ENCODE results near the gene INA. TPM values are rescaled to one million over a fixed set of nuclear protein-coding genes. Genes with fewer than 3 reads are reported as not detected.
"Not testable (repeated sequence)": the region's sequence is repeated elsewhere in the genome, so short reads cannot be mapped to it uniquely, and the experiment has no call there.

Gene INA
- polyA plus RNA-seq, 4 donors, result 0.54 to 4.1 (median 1.2) TPM; not detected in 1

GRCh38 chr10:103258928-103259327, 18.0 kb upstream of the INA start:
- H3K9me3 ChIP-seq (ENCODE audit: control insufficient read depth in 2 of 2, insufficient read depth in 1 of 2, low read depth in 1 of 2, low read length in 1 of 2); H3K27ac ChIP-seq (ENCODE audit: low read depth in 1 of 3, low read length in 2 of 3); H3K27me3 ChIP-seq (ENCODE audit: control insufficient read depth in 3 of 3, insufficient read depth in 3 of 3, low read length in 3 of 3); DNase-seq; H3K4me3 ChIP-seq (ENCODE audit: low read depth in 1 of 3, low read length in 3 of 3); H3K4me1 ChIP-seq (ENCODE audit: control insufficient read depth in 3 of 3, insufficient read depth in 2 of 3, low read depth in 1 of 3, low read length in 2 of 3); H3K36me3 ChIP-seq (ENCODE audit: control insufficient read depth in 3 of 3, insufficient read depth in 2 of 3, low read depth in 1 of 3, low read length in 3 of 3); FAIRE-seq: not testable (repeated sequence)
- 88 to 93% (median 91%) methylated on average over 4 of the region's 4 CpGs for WGBS, 3 donors

- FAIRE-seq (no peak), DNase-seq (no peak)
- H3K4me1 ChIP-seq (ENCODE audit: control insufficient read depth in 3 of 3, insufficient read depth in 2 of 3, low read depth in 1 of 3, low read length in 2 of 3), result no peaks in the 10 kb centered on the region
- H3K27me3 ChIP-seq (ENCODE audit: control insufficient read depth in 3 of 3, insufficient read depth in 3 of 3, low read length in 3 of 3), result peaks cover 0 to 2% (median 0%) of the 10 kb centered on the region in 3 donors
- 89 to 90% (median 89%) methylated on average over 5 of the region's 5 CpGs for WGBS, 3 donors
- H3K27ac ChIP-seq (ENCODE audit: low read depth in 1 of 3, low read length in 2 of 3), result no peak overlapping the region
- no peaks in the 10 kb centered on the region for H3K36me3 ChIP-seq (ENCODE audit: control insufficient read depth in 3 of 3, insufficient read depth in 2 of 3, low read depth in 1 of 3, low read length in 3 of 3)
- H3K9me3 ChIP-seq (ENCODE audit: control insufficient read depth in 2 of 2, insufficient read depth in 1 of 2, low read depth in 1 of 2, low read length in 1 of 2), result peaks cover 0 to 9% of the 10 kb centered on the region in 2 donors
- H3K4me3 ChIP-seq (ENCODE audit: low read depth in 1 of 3, low read length in 3 of 3), result no peak overlapping the region
These were observed 16.9 kb upstream of the INA start for GRCh38 chr10:103259989-103260388.

GRCh38 chr10:103262229-103262628, 14.7 kb upstream of the INA start:
- FAIRE-seq, result no peak
- Histone ChIP-seq H3K9me3 (ENCODE audit: control insufficient read depth in 2 of 2, insufficient read depth in 1 of 2, low read depth in 1 of 2, low read length in 1 of 2) (peaks cover 0 to 9% of the 10 kb centered on the region in 2 donors), H3K27ac (ENCODE audit: low read depth in 1 of 3, low read length in 2 of 3) (no peak overlapping the region), H3K4me3 (ENCODE audit: low read depth in 1 of 3, low read length in 3 of 3) (no peak overlapping the region), H3K27me3 (ENCODE audit: control insufficient read depth in 3 of 3, insufficient read depth in 3 of 3, low read length in 3 of 3) (peaks cover 0 to 6% (median 0%) of the 10 kb centered on the region in 3 donors), H3K36me3 (ENCODE audit: control insufficient read depth in 3 of 3, insufficient read depth in 2 of 3, low read depth in 1 of 3, low read length in 3 of 3) (no peaks in the 10 kb centered on the region), H3K4me1 (ENCODE audit: control insufficient read depth in 3 of 3, insufficient read depth in 2 of 3, low read depth in 1 of 3, low read length in 2 of 3) (no peaks in the 10 kb centered on the region)
- WGBS, 3 donors, result 70 to 79% (median 76%) methylated on average over 3 of the region's 3 CpGs
- DNase-seq, result no peak

GRCh38 chr10:103265717-103266329, 11.1 kb upstream of the INA start:
- no peaks in the 10 kb centered on the region for H3K4me1 ChIP-seq (ENCODE audit: control insufficient read depth in 3 of 3, insufficient read depth in 2 of 3, low read depth in 1 of 3, low read length in 2 of 3)
- WGBS, 3 donors, result 31 to 35% (median 32%) methylated on average over 11 of the region's 11 CpGs
- FAIRE-seq, result no peak

GRCh38 chr10:103273041-103273441, 3.9 kb upstream of the INA start:
- no peak overlapping the region for H3K4me3 ChIP-seq (ENCODE audit: low read depth in 1 of 3, low read length in 3 of 3)
- peaks cover 16 to 30% (median 20%) of the 10 kb centered on the region in 3 donors for H3K27me3 ChIP-seq (ENCODE audit: control insufficient read depth in 3 of 3, insufficient read depth in 3 of 3, low read length in 3 of 3)
- 54 to 66% (median 60%) methylated on average over 4 of the region's 4 CpGs for WGBS, 3 donors
- DNase-seq, result no peak
- H3K27ac ChIP-seq (ENCODE audit: low read depth in 1 of 3, low read length in 2 of 3), result no peak overlapping the region
- peaks cover 0 to 3% of the 10 kb centered on the region in 2 donors for H3K9me3 ChIP-seq (ENCODE audit: control insufficient read depth in 2 of 2, insufficient read depth in 1 of 2, low read depth in 1 of 2, low read length in 1 of 2)
- peaks cover 0 to 4% (median 0%) of the 10 kb centered on the region in 3 donors for H3K4me1 ChIP-seq (ENCODE audit: control insufficient read depth in 3 of 3, insufficient read depth in 2 of 3, low read depth in 1 of 3, low read length in 2 of 3)
- FAIRE-seq, result no peak
- H3K36me3 ChIP-seq (ENCODE audit: control insufficient read depth in 3 of 3, insufficient read depth in 2 of 3, low read depth in 1 of 3, low read length in 3 of 3), result no peaks in the 10 kb centered on the region

More at GRCh38 chr10:103265717-103266329, 11.1 kb upstream of the INA start:
- peaks cover 0 to 6% (median 0%) of the 10 kb centered on the region in 3 donors for H3K27me3 ChIP-seq (ENCODE audit: control insufficient read depth in 3 of 3, insufficient read depth in 3 of 3, low read length in 3 of 3)
- H3K4me3 ChIP-seq (ENCODE audit: low read depth in 1 of 3, low read length in 3 of 3), result no peak overlapping the region
- H3K27ac ChIP-seq (ENCODE audit: low read depth in 1 of 3, low read length in 2 of 3), result no peak overlapping the region
- no peaks in the 10 kb centered on the region for H3K9me3 ChIP-seq (ENCODE audit: control insufficient read depth in 2 of 2, insufficient read depth in 1 of 2, low read depth in 1 of 2, low read length in 1 of 2)
- DNase-seq, result peak; percentile 47 to 83
- H3K36me3 ChIP-seq (ENCODE audit: control insufficient read depth in 3 of 3, insufficient read depth in 2 of 3, low read depth in 1 of 3, low read length in 3 of 3), result no peaks in the 10 kb centered on the region

- WGBS, 3 donors, result 13 to 22% (median 16%) methylated on average over 18 to 21 of the region's 21 CpGs
- H3K4me1 ChIP-seq (ENCODE audit: control insufficient read depth in 3 of 3, insufficient read depth in 2 of 3, low read depth in 1 of 3, low read length in 2 of 3), result peaks cover 0 to 4% (median 0%) of the 10 kb centered on the region in 3 donors
- DNase-seq (no peak), FAIRE-seq (no peak)
- peak overlapping the region in 1 of 3 donors; percentile 15 for H3K4me3 ChIP-seq (ENCODE audit: low read depth in 1 of 3, low read length in 3 of 3)
- H3K27ac ChIP-seq (ENCODE audit: low read depth in 1 of 3, low read length in 2 of 3), result no peak overlapping the region
- peaks cover 0 to 10% of the 10 kb centered on the region in 2 donors for H3K9me3 ChIP-seq (ENCODE audit: control insufficient read depth in 2 of 2, insufficient read depth in 1 of 2, low read depth in 1 of 2, low read length in 1 of 2)
- no peaks in the 10 kb centered on the region for H3K36me3 ChIP-seq (ENCODE audit: control insufficient read depth in 3 of 3, insufficient read depth in 2 of 3, low read depth in 1 of 3, low read length in 3 of 3)
- peaks cover 21 to 54% (median 26%) of the 10 kb centered on the region in 3 donors for H3K27me3 ChIP-seq (ENCODE audit: control insufficient read depth in 3 of 3, insufficient read depth in 3 of 3, low read length in 3 of 3)
These were observed 565 bp upstream of the INA start for GRCh38 chr10:103276251-103276895.

- Histone ChIP-seq H3K27me3 (ENCODE audit: control insufficient read depth in 3 of 3, insufficient read depth in 3 of 3, low read length in 3 of 3) (peaks cover 21 to 60% (median 28%) of the 10 kb centered on the region in 3 donors), H3K4me1 (ENCODE audit: control insufficient read depth in 3 of 3, insufficient read depth in 2 of 3, low read depth in 1 of 3, low read length in 2 of 3) (peaks cover 0 to 4% (median 0%) of the 10 kb centered on the region in 3 donors), H3K9me3 (ENCODE audit: control insufficient read depth in 2 of 2, insufficient read depth in 1 of 2, low read depth in 1 of 2, low read length in 1 of 2) (peaks cover 0 to 10% of the 10 kb centered on the region in 2 donors), H3K27ac (ENCODE audit: low read depth in 1 of 3, low read length in 2 of 3) (no peak overlapping the region), H3K36me3 (ENCODE audit: control insufficient read depth in 3 of 3, insufficient read depth in 2 of 3, low read depth in 1 of 3, low read length in 3 of 3) (no peaks in the 10 kb centered on the region), H3K4me3 (ENCODE audit: low read depth in 1 of 3, low read length in 3 of 3) (peak overlapping the region in 2 of 3 donors; percentile 9 to 17)
- FAIRE-seq (no peak), DNase-seq (no peak)
- 10 to 16% (median 12%) methylated on average over 71 to 76 of the region's 76 CpGs for WGBS, 3 donors
These were observed 987 bp downstream of the INA start for GRCh38 chr10:103277713-103278536.

- DNase-seq (peak in 1 of 2 donors; percentile 6), FAIRE-seq (no peak)
- Histone ChIP-seq H3K36me3 (ENCODE audit: control insufficient read depth in 3 of 3, insufficient read depth in 2 of 3, low read depth in 1 of 3, low read length in 3 of 3) (no peaks in the 10 kb centered on the region), H3K9me3 (ENCODE audit: control insufficient read depth in 2 of 2, insufficient read depth in 1 of 2, low read depth in 1 of 2, low read length in 1 of 2) (peaks cover 0 to 10% of the 10 kb centered on the region in 2 donors), H3K4me3 (ENCODE audit: low read depth in 1 of 3, low read length in 3 of 3) (no peak overlapping the region), H3K27ac (ENCODE audit: low read depth in 1 of 3, low read length in 2 of 3) (no peak overlapping the region), H3K27me3 (ENCODE audit: control insufficient read depth in 3 of 3, insufficient read depth in 3 of 3, low read length in 3 of 3) (peaks cover 21 to 55% (median 28%) of the 10 kb centered on the region in 3 donors), H3K4me1 (ENCODE audit: control insufficient read depth in 3 of 3, insufficient read depth in 2 of 3, low read depth in 1 of 3, low read length in 2 of 3) (peaks cover 0 to 4% (median 0%) of the 10 kb centered on the region in 3 donors)
- 35 to 44% (median 35%) methylated on average over 12 of the region's 12 CpGs for WGBS, 3 donors
These were observed 1.5 kb downstream of the INA start for GRCh38 chr10:103278537-103278823.

Data from small intestine (tissue), 7 donors.